Measurements from ENCODE around the gene PQBP1. TPM values are rescaled to one million over a fixed set of nuclear protein-coding genes. Genes with fewer than 3 reads are reported as not detected.

PQBP1 gene
- total and polyA plus RNA-seq, 2 of the 13 experiments (the other 11 are each of a cell fraction or from before 2014, with no cell fraction given) = 58.1 to 80.9 TPM

DNA sequence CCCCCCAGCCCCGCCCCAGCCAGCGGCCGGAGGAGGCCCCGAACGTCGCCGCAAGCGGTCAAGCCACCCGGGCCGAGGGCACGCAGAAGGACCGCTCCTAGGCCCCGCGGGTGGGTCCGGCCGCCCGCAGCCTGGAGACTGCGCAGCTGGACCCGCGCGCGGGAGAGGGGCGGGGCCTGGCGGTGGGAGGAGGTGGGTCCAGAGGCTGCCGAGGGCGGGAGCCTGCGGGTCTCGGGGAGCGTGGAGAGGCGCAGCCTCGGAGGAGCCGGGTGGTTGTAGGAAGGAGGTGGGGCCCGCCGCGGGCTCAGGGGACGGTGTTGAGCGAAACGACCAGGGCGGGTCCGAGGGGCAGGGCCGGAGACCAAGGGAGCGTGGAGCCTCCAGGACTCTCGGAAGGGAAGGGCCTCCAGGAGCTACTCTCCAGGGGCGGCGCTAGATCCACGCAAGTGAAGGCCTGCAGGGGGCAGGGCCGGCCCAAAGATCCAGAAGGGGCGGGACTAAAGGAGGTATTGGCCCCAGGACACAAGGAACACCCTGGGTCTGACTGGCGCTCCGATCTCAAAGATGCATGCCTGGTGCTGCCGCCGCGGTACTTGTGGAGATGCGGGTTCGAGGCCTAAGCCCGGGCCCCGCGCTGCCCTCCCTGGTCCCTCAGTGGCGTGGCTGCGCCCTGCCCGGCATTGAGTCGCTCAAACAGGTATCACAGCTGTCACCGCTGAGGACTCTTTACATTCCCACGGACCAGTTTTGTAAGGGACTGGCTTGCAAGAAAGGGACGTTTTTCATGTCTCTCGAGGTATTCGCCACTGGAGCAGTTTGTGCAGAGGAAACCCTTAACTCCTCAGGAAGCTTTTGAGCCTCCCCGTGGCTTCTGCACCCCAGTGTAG lies 6.1 kb upstream of the PQBP1 start (continued):
- TF ChIP-seq PTBP1 (IDR thresholded peaks at IDR 0.05; ENCODE audit: low read depth, low read length, poor library complexity, severe bottlenecking) = no peak
- TF ChIP-seq ZNF569 (CRISPR knock-in tag; IDR thresholded peaks at IDR 0.05; ENCODE audit: borderline replicate concordance) = no peak
- no peak for TF ChIP-seq ZNF567 (CRISPR knock-in tag; IDR thresholded peaks at IDR 0.05; ENCODE audit: borderline replicate concordance)
- TF ChIP-seq, protein P1, sequence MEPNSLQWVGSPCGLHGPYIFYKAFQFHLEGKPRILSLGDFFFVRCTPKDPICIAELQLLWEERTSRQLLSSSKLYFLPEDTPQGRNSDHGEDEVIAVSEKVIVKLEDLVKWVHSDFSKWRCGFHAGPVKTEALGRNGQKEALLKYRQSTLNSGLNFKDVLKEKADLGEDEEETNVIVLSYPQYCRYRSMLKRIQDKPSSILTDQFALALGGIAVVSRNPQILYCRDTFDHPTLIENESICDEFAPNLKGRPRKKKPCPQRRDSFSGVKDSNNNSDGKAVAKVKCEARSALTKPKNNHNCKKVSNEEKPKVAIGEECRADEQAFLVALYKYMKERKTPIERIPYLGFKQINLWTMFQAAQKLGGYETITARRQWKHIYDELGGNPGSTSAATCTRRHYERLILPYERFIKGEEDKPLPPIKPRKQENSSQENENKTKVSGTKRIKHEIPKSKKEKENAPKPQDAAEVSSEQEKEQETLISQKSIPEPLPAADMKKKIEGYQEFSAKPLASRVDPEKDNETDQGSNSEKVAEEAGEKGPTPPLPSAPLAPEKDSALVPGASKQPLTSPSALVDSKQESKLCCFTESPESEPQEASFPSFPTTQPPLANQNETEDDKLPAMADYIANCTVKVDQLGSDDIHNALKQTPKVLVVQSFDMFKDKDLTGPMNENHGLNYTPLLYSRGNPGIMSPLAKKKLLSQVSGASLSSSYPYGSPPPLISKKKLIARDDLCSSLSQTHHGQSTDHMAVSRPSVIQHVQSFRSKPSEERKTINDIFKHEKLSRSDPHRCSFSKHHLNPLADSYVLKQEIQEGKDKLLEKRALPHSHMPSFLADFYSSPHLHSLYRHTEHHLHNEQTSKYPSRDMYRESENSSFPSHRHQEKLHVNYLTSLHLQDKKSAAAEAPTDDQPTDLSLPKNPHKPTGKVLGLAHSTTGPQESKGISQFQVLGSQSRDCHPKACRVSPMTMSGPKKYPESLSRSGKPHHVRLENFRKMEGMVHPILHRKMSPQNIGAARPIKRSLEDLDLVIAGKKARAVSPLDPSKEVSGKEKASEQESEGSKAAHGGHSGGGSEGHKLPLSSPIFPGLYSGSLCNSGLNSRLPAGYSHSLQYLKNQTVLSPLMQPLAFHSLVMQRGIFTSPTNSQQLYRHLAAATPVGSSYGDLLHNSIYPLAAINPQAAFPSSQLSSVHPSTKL (CRISPR knock-in tag; IDR thresholded peaks at IDR 0.05) = peak; percentile 24; the same call in 1 of the 2 replicates
- TF ChIP-seq ETV6 (CRISPR knock-in tag; conservative IDR thresholded peaks at IDR 0.05) = no peak
- peak; percentile 54 for TF ChIP-seq RAD21 (CRISPR knock-in tag; IDR thresholded peaks at IDR 0.05)
- no peak for TF ChIP-seq CENPT (CRISPR knock-in tag; IDR thresholded peaks at IDR 0.05; ENCODE audit: low read depth)
- TF ChIP-seq HOXA7 (CRISPR knock-in tag; IDR thresholded peaks at IDR 0.05) = no peak
- no peak for TF ChIP-seq STAT5B (CRISPR knock-in tag; IDR thresholded peaks at IDR 0.05)
- TF ChIP-seq ZNF749 (CRISPR knock-in tag; IDR thresholded peaks at IDR 0.05; ENCODE audit: borderline replicate concordance) = no peak
- peak; percentile 52 for TF ChIP-seq STAG1 (CRISPR knock-in tag; IDR thresholded peaks at IDR 0.05)
- TF ChIP-seq, protein P2, sequence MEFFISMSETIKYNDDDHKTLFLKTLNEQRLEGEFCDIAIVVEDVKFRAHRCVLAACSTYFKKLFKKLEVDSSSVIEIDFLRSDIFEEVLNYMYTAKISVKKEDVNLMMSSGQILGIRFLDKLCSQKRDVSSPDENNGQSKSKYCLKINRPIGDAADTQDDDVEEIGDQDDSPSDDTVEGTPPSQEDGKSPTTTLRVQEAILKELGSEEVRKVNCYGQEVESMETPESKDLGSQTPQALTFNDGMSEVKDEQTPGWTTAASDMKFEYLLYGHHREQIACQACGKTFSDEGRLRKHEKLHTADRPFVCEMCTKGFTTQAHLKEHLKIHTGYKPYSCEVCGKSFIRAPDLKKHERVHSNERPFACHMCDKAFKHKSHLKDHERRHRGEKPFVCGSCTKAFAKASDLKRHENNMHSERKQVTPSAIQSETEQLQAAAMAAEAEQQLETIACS (CRISPR knock-in tag; IDR thresholded peaks at IDR 0.05) = no peak
- peak; percentile 88 for TF ChIP-seq AGO2 (optimal IDR thresholded peaks at IDR 0.05; ENCODE audit: low read depth, low read length)
- TF ChIP-seq NFYC (CRISPR knock-in tag; IDR thresholded peaks at IDR 0.05) = no peak
- TF ChIP-seq HMG20A (CRISPR knock-in tag; IDR thresholded peaks at IDR 0.05; ENCODE audit: borderline replicate concordance) = no peak
- TF ChIP-seq, protein P3, sequence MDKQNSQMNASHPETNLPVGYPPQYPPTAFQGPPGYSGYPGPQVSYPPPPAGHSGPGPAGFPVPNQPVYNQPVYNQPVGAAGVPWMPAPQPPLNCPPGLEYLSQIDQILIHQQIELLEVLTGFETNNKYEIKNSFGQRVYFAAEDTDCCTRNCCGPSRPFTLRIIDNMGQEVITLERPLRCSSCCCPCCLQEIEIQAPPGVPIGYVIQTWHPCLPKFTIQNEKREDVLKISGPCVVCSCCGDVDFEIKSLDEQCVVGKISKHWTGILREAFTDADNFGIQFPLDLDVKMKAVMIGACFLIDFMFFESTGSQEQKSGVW (CRISPR knock-in tag; IDR thresholded peaks at IDR 0.05; ENCODE audit: borderline replicate concordance) = no peak
- TF ChIP-seq ZNF33B (CRISPR knock-in tag; IDR thresholded peaks at IDR 0.05) = no peak
- no peak for TF ChIP-seq JUN (CRISPR knock-in tag; IDR thresholded peaks at IDR 0.05)
- TF ChIP-seq ZNF260 (CRISPR knock-in tag; IDR thresholded peaks at IDR 0.05; ENCODE audit: borderline replicate concordance, low read depth) = no peak
- TF ChIP-seq ZNF431 (CRISPR knock-in tag; IDR thresholded peaks at IDR 0.05; ENCODE audit: borderline replicate concordance, low read depth) = no peak
- peak; percentile 22; the same call in 1 of the 2 replicates for TF ChIP-seq MTA1 (CRISPR knock-in tag; IDR thresholded peaks at IDR 0.05; ENCODE audit: borderline replicate concordance)
- TF ChIP-seq SATB2 (CRISPR knock-in tag; IDR thresholded peaks at IDR 0.05) = no peak
- TF ChIP-seq JUNB (CRISPR knock-in tag; IDR thresholded peaks at IDR 0.05; ENCODE audit: borderline replicate concordance) = no peak
